Gastrocnemius medialis (tissue), 4 donors: ENCODE measurements around the gene LGALS9.

Source experiments
- CTCF ChIP-seq, 5 experiments: fragments of 450-650 bp in 3 of 5; fragments of 200-600 bp in 2 of 5; sonication (generic) in 2 of 5; IDR thresholded peaks in 4 of 5; conservative IDR thresholded peaks in 1 of 5; 1 replicate in 4 of 5; 2 replicates in 1 of 5; pipeline ENCODE4 v1.5.1; 2016 to 2019; ENCODE audit warnings: antibody characterized with exemption in 5 of 5, mild to moderate bottlenecking in 3 of 5, moderate library complexity in 3 of 5
- POLR2A ChIP-seq, 2 donors: fragments of 450-650 bp; IDR thresholded peaks; one replicate each; pipeline ENCODE4 v1.6.1; 2017; ENCODE audit warnings: antibody characterized with exemption in 2 of 2, mild to moderate bottlenecking in 2 of 2, moderate library complexity in 2 of 2

DNA sequence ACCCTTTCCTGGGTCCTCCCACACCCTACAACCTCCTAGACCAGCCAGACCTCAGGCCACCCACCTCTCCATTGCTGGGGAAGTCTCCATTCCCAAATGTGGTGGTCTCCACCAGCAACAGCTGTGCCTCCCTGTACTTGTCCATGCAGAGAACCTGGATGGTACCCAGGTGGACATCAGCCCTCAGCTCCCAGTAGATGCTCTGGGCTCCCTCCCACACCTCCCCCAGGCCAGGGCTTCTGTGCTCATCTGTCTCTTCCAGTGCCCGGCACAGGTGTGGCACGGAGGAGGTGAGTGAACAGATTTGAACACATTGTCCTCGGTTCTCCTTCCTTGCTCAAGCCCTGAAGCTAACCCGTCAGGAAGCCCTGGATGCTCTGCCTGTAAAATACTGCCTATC is 34.6 kb downstream of the LGALS9 start:
- TF ChIP-seq CTCF (IDR thresholded peaks at IDR 0.05 in 4 of 5, conservative IDR thresholded peaks at IDR 0.05 in 1 of 5) (no peak), POLR2A (IDR thresholded peaks at IDR 0.05) (no peak)
